Right renal cortex interstitium (tissue), 3 donors: ENCODE measurements around the gene TNFRSF1B. TPM values are rescaled to one million over a fixed set of nuclear protein-coding genes. Genes with fewer than 3 reads are reported as not detected.

Source experiments
- DNase-seq, 3 donors: peaks; one replicate each; pipeline ENCODE4 v3.0.0-alpha.2; 2013; ENCODE audit warnings: low read depth in 3 of 3, low spot score in 2 of 3
- polyA plus RNA-seq, 3 donors: library from polyadenylated mRNA; unstranded; fragments of 120-200 nt; gene quantifications; one replicate each; pipeline ENCODE4 v1.2.1, GENCODE V29; 2013; ENCODE audit not compliant: insufficient read length in 3 of 3

TNFRSF1B gene
- polyA plus RNA-seq, 3 donors = 5.1 to 7.0 (median 6.3) TPM

DNA sequence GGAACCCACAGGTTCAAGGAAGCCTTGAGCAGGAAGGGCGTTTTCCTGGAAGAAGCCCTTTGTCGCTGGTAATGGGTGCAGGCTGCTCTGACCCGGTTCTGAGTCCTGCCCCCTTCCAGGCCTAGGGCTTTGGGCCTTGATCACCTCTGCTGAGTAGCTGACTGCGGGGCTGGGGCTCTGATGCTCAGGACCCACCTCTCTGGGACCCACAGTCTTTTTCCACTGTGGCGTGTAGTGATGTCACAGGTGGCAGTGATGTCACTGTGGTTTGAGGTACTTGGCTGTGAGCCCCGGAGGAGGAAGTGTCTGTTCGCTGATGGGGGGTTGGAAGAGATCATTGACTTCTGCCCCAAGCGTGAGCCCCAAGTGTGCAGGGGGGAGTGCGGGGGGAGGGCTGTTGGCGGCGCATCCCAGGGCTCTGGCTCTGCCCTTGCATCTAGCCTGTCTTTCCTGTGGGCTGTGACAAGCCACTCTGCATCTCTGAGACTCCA, 6.9 kb downstream of the TNFRSF1B start:
- DNase-seq = no peak

DNA sequence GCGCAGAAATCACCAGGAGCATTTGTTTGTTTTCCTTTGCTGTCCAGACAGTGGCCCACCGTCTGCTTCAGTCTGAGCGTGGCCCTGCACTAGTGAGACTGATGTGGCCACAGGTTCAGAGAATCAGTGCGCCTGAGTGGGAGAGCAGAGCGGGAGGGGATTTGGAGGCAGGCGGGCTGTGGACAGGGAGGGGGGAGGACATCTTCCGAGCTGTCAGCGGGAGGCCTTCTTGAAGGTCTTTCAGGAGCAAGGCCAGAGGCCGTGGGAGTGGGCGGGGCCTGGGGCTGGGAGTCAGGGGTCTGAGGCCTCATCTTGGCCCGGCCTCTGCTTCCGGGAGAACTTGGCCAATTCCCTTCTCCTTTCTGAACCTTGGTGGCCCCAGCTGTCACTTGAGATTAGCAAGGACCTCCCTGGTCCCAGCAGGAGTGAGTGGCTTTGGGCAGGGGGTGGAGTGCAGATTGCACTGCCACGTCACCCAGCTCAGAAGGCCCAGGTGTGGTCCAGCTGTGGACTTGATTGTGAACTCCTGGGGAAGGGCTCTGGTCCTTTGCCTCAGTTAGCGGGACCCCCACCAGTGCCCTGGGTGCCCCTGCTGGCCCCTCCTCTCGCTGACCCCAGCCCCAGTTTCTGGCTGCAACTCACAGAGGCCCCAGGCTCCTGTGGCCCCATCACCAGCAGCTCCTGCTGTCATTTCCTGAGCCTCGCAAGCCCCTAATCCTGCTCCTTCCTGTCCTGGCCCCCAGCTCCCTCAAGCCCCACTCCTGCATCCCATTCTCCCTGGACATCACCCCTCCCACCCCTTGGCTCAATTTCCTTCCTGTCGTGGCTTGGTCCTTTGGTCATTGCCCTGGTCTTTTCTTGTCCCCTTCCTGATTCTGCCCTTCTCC, 8.4 kb downstream of the TNFRSF1B start:
- no peak for DNase-seq

- DNase-seq = no peak
Measured at GRCh38 chr1:12176298-12177118, 9.7 kb downstream of the TNFRSF1B start.

DNA sequence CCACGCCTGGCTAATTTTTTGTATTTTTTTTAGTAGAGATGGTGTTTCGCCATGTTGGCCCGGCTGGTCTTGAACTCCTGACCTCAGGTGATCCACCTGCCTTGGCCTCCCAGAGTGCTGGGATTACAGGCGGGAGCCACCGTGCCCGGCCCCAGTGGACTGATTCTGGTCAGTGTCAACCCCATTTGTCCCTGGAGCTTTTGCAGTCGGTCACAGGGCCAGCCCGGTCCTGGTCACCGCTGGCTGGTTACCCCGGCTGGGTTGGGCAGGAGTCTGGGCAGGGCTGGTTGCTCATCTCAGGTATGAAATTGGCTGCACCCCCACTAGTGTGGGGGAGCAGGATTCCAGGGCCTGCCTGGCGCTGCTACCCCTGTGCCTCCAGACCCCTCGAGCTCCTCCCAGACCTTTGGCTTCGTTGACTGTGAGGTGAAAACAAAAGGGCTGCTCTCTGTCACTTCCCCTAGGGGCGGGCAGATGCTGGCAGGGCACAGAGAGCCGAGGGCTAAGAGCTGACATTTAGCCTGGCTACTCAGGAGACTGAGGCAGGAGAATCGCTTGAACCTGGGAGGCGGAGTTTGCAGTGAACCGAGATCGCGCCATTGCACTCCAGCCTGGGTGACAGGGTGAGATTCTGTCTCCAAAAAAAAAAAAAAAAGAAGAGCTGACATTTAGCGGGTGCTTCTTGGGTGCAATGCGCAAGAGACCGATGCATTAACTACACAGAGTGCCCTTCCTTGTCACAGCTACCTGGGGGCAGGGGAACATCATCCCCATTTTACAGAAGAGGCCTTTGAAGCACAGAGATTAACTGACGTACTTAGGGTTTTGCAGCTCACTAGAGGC, 10.6 kb downstream of the TNFRSF1B start:
- DNase-seq = no peak

GRCh38 chr1:12177999-12178441, 11.2 kb downstream of the TNFRSF1B start:
- DNase-seq = no peak

- no peak for DNase-seq
Measured at GRCh38 chr1:12178511-12178910, 11.7 kb downstream of the TNFRSF1B start.

DNA sequence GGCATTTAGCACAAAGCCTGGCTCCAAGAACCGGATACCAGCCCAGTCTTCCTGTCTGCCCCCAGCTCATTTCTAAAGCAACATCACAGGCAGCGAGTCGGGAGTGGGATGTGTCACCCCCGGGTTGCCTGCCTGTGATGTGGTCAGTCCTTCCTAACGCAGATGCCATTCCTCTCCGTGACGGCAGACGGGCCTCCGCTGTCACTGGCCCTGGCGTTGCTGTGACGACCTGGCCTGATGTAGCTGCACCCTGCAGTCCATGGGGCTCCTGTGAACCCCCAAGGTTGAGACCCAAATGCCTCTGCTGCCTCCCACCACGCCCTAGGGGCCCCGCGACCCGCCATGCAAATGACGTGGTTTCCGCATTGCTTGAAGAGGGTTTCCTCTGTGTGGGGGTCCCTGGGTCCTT, 12.3 kb downstream of the TNFRSF1B start:
- no peak for DNase-seq

DNA sequence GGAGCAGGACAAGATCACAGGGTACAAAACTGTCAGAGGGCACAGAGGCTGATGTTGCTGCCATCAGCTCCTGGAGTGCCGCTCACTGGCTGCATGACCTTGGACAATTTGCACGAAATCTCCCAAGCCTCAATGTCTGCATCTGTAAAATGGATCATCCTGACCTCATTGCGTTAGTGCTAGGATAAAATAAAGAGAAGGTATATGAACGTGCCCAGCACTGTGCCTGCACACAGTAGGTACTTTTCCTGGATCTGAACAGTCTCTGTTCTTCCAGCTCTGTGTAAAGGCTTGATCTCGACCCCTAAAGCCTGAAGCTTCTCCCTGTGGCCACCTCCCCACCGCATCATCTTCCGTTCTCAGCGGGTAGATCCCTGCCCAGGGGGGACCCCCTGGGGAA, 12.9 kb downstream of the TNFRSF1B start:
- no peak for DNase-seq

DNA sequence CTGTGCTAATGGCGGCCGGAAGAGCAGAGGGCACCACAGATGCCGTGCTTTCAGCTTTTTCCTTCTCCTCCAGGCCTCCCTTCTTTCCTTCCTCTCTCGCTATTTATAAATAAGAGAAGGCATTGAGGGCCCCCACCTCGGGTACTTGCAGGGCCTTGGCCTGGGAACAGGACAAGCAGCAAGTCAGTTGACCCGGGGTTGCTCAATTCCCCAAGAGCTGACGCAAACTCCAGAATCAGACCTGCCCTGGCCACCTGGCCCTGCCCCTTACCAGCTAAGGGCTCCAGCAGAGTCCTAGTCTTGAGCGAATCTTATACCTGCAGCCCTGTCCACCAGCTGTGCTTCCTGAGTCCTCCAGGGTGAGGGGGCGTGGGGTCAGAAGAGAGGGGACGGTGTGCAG, 13.5 kb downstream of the TNFRSF1B start:
- DNase-seq = no peak

- DNase-seq = no peak
Measured at GRCh38 chr1:12180903-12181302, 14.1 kb downstream of the TNFRSF1B start.

GRCh38 chr1:12181568-12181967, 14.8 kb downstream of the TNFRSF1B start:
- no peak for DNase-seq

DNA sequence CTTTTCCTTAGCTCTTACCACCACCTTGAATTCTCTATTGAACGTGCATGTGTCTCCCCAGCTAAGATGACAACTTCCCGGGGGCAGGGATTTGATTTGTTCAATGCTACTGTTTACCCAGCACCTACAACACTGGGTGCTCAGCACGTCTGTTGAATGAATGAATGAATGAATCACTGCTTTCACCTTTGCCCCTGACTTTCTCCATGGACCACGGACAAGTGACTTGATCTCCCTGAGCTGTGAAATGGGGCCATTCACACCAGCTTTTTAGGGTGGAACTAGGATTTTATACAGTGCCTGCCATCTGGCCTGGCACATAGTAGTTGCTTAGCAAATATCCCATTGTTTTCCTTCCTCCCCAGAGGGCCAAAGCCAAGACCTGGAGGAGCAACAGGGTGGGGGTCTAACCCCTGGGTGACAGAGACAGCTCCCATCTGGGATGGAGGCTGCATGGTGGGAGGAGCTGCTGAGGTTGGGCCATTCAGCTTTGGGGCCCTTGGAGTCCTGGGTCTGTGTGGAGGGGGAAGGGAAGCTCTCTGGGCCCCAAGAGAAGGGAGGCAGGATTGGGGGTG, 15.7 kb downstream of the TNFRSF1B start:
- DNase-seq = no peak

DNA sequence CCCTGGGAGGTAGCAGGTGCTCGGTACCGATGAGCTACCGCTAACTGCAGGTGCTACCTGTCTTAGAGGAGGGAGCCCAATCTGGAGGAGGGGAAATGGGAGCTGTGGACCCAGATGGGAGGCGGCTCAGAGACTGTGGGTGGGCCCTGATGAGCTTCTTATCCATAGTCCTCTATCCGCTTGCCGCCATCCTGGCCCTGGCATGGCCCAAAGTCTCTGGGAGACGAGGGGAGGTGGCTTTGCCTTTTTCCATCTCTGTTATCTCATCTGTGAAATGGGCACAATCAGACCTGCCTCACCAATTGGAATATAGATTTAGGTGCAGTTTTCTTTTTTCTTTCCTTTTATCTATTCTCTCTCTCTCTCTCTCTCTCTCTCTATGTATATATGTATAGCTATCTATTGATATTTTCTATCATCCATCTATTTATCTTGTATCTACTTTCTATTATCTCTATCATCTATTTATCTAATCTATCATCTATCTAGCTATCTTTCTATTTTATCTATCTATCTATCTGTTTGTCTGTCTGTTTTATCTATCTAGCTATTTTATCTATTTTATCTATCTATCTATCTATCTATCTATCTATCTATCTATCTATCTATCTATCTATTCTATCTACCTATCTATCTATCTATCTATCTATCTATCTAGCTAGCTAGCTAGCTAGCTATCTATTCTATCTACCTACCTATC, 16.5 kb downstream of the TNFRSF1B start:
- DNase-seq = no peak

DNA sequence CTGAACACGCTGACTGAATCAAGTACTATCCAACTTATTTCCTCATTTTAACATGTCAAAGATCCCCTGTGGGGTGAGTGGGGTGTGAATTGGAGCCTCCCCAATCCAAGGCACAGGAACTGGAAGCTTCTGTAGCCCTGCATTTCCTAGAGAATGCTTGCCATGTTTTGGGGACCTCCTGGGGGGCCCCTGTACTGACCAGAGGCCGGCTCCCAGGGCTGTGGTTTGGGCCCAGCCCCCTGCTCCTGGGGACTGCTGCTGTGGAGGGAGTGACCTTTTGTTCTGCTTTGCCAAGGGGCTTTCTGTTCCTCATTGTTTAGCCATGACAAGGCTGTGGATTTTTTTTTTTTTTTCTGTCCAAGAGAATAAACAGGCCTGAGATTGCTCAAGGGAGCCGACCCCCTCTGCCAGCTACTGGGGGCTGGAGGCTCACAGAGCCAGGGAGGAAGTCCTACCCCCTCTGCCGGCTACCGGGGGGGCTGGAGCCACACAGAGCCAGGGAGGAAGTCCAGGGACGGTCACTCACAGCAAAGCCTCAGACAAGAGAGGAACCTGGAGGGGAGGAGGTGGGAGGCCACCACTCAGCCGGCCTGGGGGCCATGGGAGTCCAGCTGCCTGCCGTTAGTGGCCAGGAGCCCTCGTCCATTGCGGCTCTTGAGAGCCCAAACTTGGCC, 17.4 kb downstream of the TNFRSF1B start:
- no peak for DNase-seq

- DNase-seq = no peak
Measured at GRCh38 chr1:12185036-12185917, 18.5 kb downstream of the TNFRSF1B start.

- no peak for DNase-seq
Measured at GRCh38 chr1:12185918-12186678, 19.3 kb downstream of the TNFRSF1B start.

GRCh38 chr1:12186679-12186985, 19.8 kb downstream of the TNFRSF1B start:
- no peak for DNase-seq

GRCh38 chr1:12188115-12188514, 21.3 kb downstream of the TNFRSF1B start:
- DNase-seq = no peak
